Loucy (cell line): Measurements from ENCODE around the gene RNASE2.

ENCODE experiments used
- H2AFZ ChIP-seq: fragments of 200-600 bp; sonication (generic); 2 replicates; pipeline ENCODE4 v1.6.0; 2016; ENCODE audit warnings: antibody characterized with exemption, mild to moderate bottlenecking, low read length, moderate library complexity
- H3F3A ChIP-seq: fragments of 200-600 bp; 2 replicates; pipeline ENCODE4 v1.6.0; 2016; ENCODE audit warnings: antibody characterized with exemption, low read depth, mild to moderate bottlenecking
- H3K27me3 ChIP-seq: fragments of 200-600 bp; sonication (generic); 2 replicates; pipeline ENCODE4 v1.6.1; 2014; ENCODE audit warnings: low read length, mild to moderate bottlenecking; ENCODE audit not compliant: insufficient read depth, poor library complexity, severe bottlenecking
- H3K36me3 ChIP-seq: fragments of 200-600 bp; sonication (generic); 2 replicates; pipeline ENCODE4 v1.6.1; 2016; ENCODE audit warnings: low read length; ENCODE audit not compliant: insufficient read depth
- H3K4me1 ChIP-seq: fragments of 200-600 bp; sonication (generic); 2 replicates; pipeline ENCODE4 v1.5.1; 2014; ENCODE audit warnings: low read length, mild to moderate bottlenecking; ENCODE audit not compliant: insufficient read depth, poor library complexity, severe bottlenecking
- H3K4me2 ChIP-seq: fragments of 200-600 bp; sonication (generic); 2 replicates; pipeline ENCODE4 v1.6.0; 2014; ENCODE audit warnings: antibody characterized with exemption, low read length, low read depth, mild to moderate bottlenecking; ENCODE audit not compliant: poor library complexity, severe bottlenecking
- H3K4me3 ChIP-seq: fragments of 200-600 bp; sonication (generic); 2 replicates; pipeline ENCODE4 v1.5.1; 2014; ENCODE audit warnings: low read length, mild to moderate bottlenecking, mixed read lengths; ENCODE audit not compliant: poor library complexity, severe bottlenecking
- H3K79me2 ChIP-seq: fragments of 200-600 bp; sonication (generic); 2 replicates; pipeline ENCODE4 v1.6.1; 2014; ENCODE audit warnings: low read length; ENCODE audit not compliant: insufficient read depth
- H3K9ac ChIP-seq: fragments of 200-600 bp; sonication (generic); 2 replicates; pipeline ENCODE4 v1.6.0; 2014; ENCODE audit warnings: mild to moderate bottlenecking, low read depth, low read length, moderate library complexity; ENCODE audit not compliant: poor library complexity, severe bottlenecking
- H3K9me2 ChIP-seq: fragments of 200-600 bp; sonication (generic); replicated peaks from 2 replicates; pipeline ENCODE4 v1.6.1; 2016; ENCODE audit warnings: low read depth, low read length, mixed read lengths
- H3K9me3 ChIP-seq: fragments of 200-600 bp; sonication (generic); 2 replicates; pipeline ENCODE4 v1.6.1; 2014; ENCODE audit warnings: mild to moderate bottlenecking, antibody characterized with exemption, low read length, low read depth; ENCODE audit not compliant: insufficient read depth
- H4K20me1 ChIP-seq: fragments of 200-600 bp; sonication (generic); 2 replicates; pipeline ENCODE4 v1.6.0; 2014; ENCODE audit warnings: antibody characterized with exemption, low read length, mild to moderate bottlenecking; ENCODE audit not compliant: insufficient read depth, poor library complexity, severe bottlenecking
- CTCF ChIP-seq: fragments of 200-600 bp; sonication (generic); conservative IDR thresholded peaks from 2 replicates; pipeline ENCODE4 v1.5.1; 2014; ENCODE audit warnings: mild to moderate bottlenecking, antibody characterized with exemption, low read length
- EZH2phosphoT487 ChIP-seq: fragments of 200-600 bp; IDR thresholded peaks from 2 replicates; pipeline ENCODE4 v1.6.1; 2018; ENCODE audit warnings: antibody characterized with exemption, mild to moderate bottlenecking, moderate library complexity, borderline replicate concordance

The RNASE2 gene

GRCh38 chr14:20976291-20976690 is 21.0 kb downstream of the RNASE2 start:
- Histone ChIP-seq H3K9me3 (no peaks in the 10 kb centered on the region), H3K27me3 (no peaks in the 10 kb centered on the region), H4K20me1 (no peaks in the 10 kb centered on the region), H3K4me3 (no peak overlapping the region), H3K4me1 (no peaks in the 10 kb centered on the region), H3K36me3 (no peaks in the 10 kb centered on the region), H2AFZ (no peak overlapping the region), H3K4me2 (no peak overlapping the region), H3F3A (no peaks in the 10 kb centered on the region), H3K79me2 (no peaks in the 10 kb centered on the region), H3K9me2 (no peaks in the 10 kb centered on the region), H3K9ac (no peak overlapping the region)
- TF ChIP-seq CTCF (no peak), EZH2phosphoT487 (no peak)

- Histone ChIP-seq H3K4me2 (no peak overlapping the region), H3K79me2 (no peaks in the 10 kb centered on the region), H3K9me2 (no peaks in the 10 kb centered on the region), H3K9me3 (no peaks in the 10 kb centered on the region), H3K4me1 (no peaks in the 10 kb centered on the region), H3K9ac (no peak overlapping the region), H3K36me3 (no peaks in the 10 kb centered on the region), H2AFZ (no peak overlapping the region), H3F3A (no peaks in the 10 kb centered on the region), H3K27me3 (no peaks in the 10 kb centered on the region), H4K20me1 (no peaks in the 10 kb centered on the region), H3K4me3 (no peak overlapping the region)
- no peak for TF ChIP-seq EZH2phosphoT487
- TF ChIP-seq CTCF: no peak
These were observed 23.4 kb downstream of the RNASE2 start for GRCh38 chr14:20978687-20979086.

- no peaks in the 10 kb centered on the region for H3K36me3 ChIP-seq
These were observed 25.6 kb downstream of the RNASE2 start for GRCh38 chr14:20980906-20981305.

More at GRCh38 chr14:20980906-20981305, 25.6 kb downstream of the RNASE2 start:
- Histone ChIP-seq H3K27me3 (no peaks in the 10 kb centered on the region), H3K4me3 (no peak overlapping the region), H3K79me2 (no peaks in the 10 kb centered on the region), H3F3A (no peaks in the 10 kb centered on the region), H3K9me2 (no peaks in the 10 kb centered on the region), H4K20me1 (no peaks in the 10 kb centered on the region), H3K9me3 (no peaks in the 10 kb centered on the region), H3K4me1 (no peaks in the 10 kb centered on the region), H3K9ac (no peak overlapping the region), H2AFZ (no peak overlapping the region), H3K4me2 (no peak overlapping the region)
- TF ChIP-seq EZH2phosphoT487 (no peak), CTCF (no peak)
